Measurements from ENCODE around the gene CCDC88B. TPM values are rescaled to one million over a fixed set of nuclear protein-coding genes. Genes with fewer than 3 reads are reported as not detected.

Gene CCDC88B
- total RNA-seq, 1 experiment from 2014 or later = 7.6 TPM

GRCh38 chr11:64372021-64372420, 32.0 kb downstream of the CCDC88B start:
- CTCF ChIA-PET = no interaction called here
- BruUV-seq (replicated peaks) = no TSS peak
- peaks cover 8% of the 10 kb centered on the region for H3K4me1 Mint-ChIP-seq (ENCODE audit: low read depth, unreplicated experiment)
- H3K9me3 Mint-ChIP-seq (ENCODE audit: low read depth, unreplicated experiment) = no peaks in the 10 kb centered on the region
- DNase-seq = no peak
- TF ChIP-seq, protein P1, sequence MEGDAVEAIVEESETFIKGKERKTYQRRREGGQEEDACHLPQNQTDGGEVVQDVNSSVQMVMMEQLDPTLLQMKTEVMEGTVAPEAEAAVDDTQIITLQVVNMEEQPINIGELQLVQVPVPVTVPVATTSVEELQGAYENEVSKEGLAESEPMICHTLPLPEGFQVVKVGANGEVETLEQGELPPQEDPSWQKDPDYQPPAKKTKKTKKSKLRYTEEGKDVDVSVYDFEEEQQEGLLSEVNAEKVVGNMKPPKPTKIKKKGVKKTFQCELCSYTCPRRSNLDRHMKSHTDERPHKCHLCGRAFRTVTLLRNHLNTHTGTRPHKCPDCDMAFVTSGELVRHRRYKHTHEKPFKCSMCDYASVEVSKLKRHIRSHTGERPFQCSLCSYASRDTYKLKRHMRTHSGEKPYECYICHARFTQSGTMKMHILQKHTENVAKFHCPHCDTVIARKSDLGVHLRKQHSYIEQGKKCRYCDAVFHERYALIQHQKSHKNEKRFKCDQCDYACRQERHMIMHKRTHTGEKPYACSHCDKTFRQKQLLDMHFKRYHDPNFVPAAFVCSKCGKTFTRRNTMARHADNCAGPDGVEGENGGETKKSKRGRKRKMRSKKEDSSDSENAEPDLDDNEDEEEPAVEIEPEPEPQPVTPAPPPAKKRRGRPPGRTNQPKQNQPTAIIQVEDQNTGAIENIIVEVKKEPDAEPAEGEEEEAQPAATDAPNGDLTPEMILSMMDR (IDR thresholded peaks at IDR 0.05; ENCODE audit: unreplicated experiment) = no peak
- H3K27me3 Mint-ChIP-seq (ENCODE audit: unreplicated experiment) = no peaks in the 10 kb centered on the region
- intact Hi-C loops (cut with micrococcal nuclease; ENCODE audit: unreplicated experiment) = no loop called here
- peaks cover 51% of the 10 kb centered on the region for H3K36me3 Mint-ChIP-seq (ENCODE audit: insufficient read depth, unreplicated experiment)
- H3K27ac Mint-ChIP-seq (ENCODE audit: unreplicated experiment) = no peak overlapping the region
- H3K4me3 Mint-ChIP-seq (ENCODE audit: low read depth, unreplicated experiment) = no peak overlapping the region

- H3K4me1 Mint-ChIP-seq (ENCODE audit: low read depth, unreplicated experiment) = peaks cover 8% of the 10 kb centered on the region
- intact Hi-C loops (cut with micrococcal nuclease; ENCODE audit: unreplicated experiment) = no loop called here
- H3K27me3 Mint-ChIP-seq (ENCODE audit: unreplicated experiment) = no peaks in the 10 kb centered on the region
- peak; percentile 44 for DNase-seq
- TF ChIP-seq, protein P1 (IDR thresholded peaks at IDR 0.05; ENCODE audit: unreplicated experiment) = no peak
- peak overlapping the region; percentile 40 for H3K4me3 Mint-ChIP-seq (ENCODE audit: low read depth, unreplicated experiment)
- no peak overlapping the region for H3K27ac Mint-ChIP-seq (ENCODE audit: unreplicated experiment)
- CTCF ChIA-PET = no interaction called here
- peaks cover 44% of the 10 kb centered on the region for H3K36me3 Mint-ChIP-seq (ENCODE audit: insufficient read depth, unreplicated experiment)
- H3K9me3 Mint-ChIP-seq (ENCODE audit: low read depth, unreplicated experiment) = no peaks in the 10 kb centered on the region
- no TSS peak for BruUV-seq (replicated peaks)
Observed at GRCh38 chr11:64372802-64373597, 33.0 kb downstream of the CCDC88B start.

DNA sequence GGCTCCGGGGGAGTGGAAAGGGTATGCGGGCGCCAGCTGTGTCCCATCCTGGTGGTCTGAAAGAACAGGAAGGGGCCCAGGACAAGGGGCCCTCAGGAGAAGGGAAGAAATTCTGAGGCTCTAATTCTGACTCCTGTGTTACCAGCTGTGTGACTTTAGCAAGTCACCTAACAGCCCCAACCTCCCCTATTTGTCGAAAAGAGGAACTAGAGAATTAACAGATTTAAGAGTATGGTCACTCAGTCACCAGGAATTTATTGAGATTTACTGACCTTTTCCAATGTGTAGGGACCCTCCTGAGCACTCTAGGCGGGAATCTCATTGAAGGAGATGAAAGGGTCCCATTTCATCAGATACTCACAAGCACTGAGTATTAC, 33.6 kb downstream of the CCDC88B start:
- TF ChIP-seq, protein P1 (IDR thresholded peaks at IDR 0.05; ENCODE audit: unreplicated experiment) = no peak
- Mint-ChIP-seq H3K9me3 (ENCODE audit: low read depth, unreplicated experiment) (no peaks in the 10 kb centered on the region), H3K27ac (ENCODE audit: unreplicated experiment) (no peak overlapping the region), H3K36me3 (ENCODE audit: insufficient read depth, unreplicated experiment) (peaks cover 38% of the 10 kb centered on the region), H3K4me1 (ENCODE audit: low read depth, unreplicated experiment) (peaks cover 8% of the 10 kb centered on the region), H3K4me3 (ENCODE audit: low read depth, unreplicated experiment) (no peak overlapping the region), H3K27me3 (ENCODE audit: unreplicated experiment) (no peaks in the 10 kb centered on the region)
- no peak for DNase-seq
- intact Hi-C loops (cut with micrococcal nuclease; ENCODE audit: unreplicated experiment) = no loop called here
- CTCF ChIA-PET = no interaction called here
- BruUV-seq (replicated peaks) = no TSS peak

GRCh38 chr11:64376071-64376470, 36.1 kb downstream of the CCDC88B start:
- intact Hi-C loops (cut with micrococcal nuclease; ENCODE audit: unreplicated experiment) = no loop called here
- H3K36me3 Mint-ChIP-seq (ENCODE audit: insufficient read depth, unreplicated experiment) = peaks cover 13% of the 10 kb centered on the region
- TF ChIP-seq, protein P1 (IDR thresholded peaks at IDR 0.05; ENCODE audit: unreplicated experiment) = no peak
- no peaks in the 10 kb centered on the region for H3K27me3 Mint-ChIP-seq (ENCODE audit: unreplicated experiment)
- peaks cover 8% of the 10 kb centered on the region for H3K4me1 Mint-ChIP-seq (ENCODE audit: low read depth, unreplicated experiment)
- H3K9me3 Mint-ChIP-seq (ENCODE audit: low read depth, unreplicated experiment) = no peaks in the 10 kb centered on the region
- CTCF ChIA-PET = interaction anchor here (0.7 to 1.0 kb wide), 2 partner anchors 19 to 24 kb away, joined by 3 to 4 read pairs; no protein-coding TSS in a partner anchor
- no peak for DNase-seq
- no TSS peak for BruUV-seq (replicated peaks)
- H3K27ac Mint-ChIP-seq (ENCODE audit: unreplicated experiment) = no peak overlapping the region
- H3K4me3 Mint-ChIP-seq (ENCODE audit: low read depth, unreplicated experiment) = no peak overlapping the region

Data from Calu3 (cell line).